Suppressor macrophage (primary cell): ENCODE measurements around the gene UTP11.
"Not testable (repeated sequence)": the region's sequence is repeated elsewhere in the genome, so short reads cannot be mapped to it uniquely, and the experiment has no call there.

Experiments used
- DNase-seq, 4 experiments: peaks; one replicate each; pipeline ENCODE4 v3.0.0-alpha.2; 2020 to 2022
- total RNA-seq, 17 experiments: gene quantifications; one replicate each; lab custom pipeline; 2026; ENCODE audit warnings: mixed read lengths in 6 of 17, inconsistent platforms in 3 of 17; lab: John Stamatoyannopoulos, UW

The UTP11 gene
- total RNA-seq, result 13.0 to 43.9 (median 28.9) reads per million in 17 experiments

GRCh38 chr1:38012363-38013226 is at the start of gene UTP11:
TSS of gene UTP11 (plus strand) at chr1:38012734. CDS start at chr1:38012803, 69 bp downstream.
- DNase-seq, result peak; percentile 97 to 100 (median 98)

GRCh38 chr1:37964106-37964505 is 48.4 kb upstream of the UTP11 start:
- not testable (repeated sequence) for DNase-seq

- DNase-seq, result no peak
Measured at GRCh38 chr1:37965301-37965700, 47.2 kb upstream of the UTP11 start.

- DNase-seq, result not testable (repeated sequence)
Measured at GRCh38 chr1:37973684-37974083, 38.9 kb upstream of the UTP11 start.

GRCh38 chr1:37974567-37974966 is 38.0 kb upstream of the UTP11 start:
- DNase-seq, result no peak

GRCh38 chr1:37975083-37975482 is 37.5 kb upstream of the UTP11 start:
- peak; percentile 40 to 70 (median 50) for DNase-seq

- no peak for DNase-seq
Measured at GRCh38 chr1:37978541-37978940, 34.0 kb upstream of the UTP11 start.

- DNase-seq, result no peak
Measured at GRCh38 chr1:37983546-37983945, 29.0 kb upstream of the UTP11 start.

GRCh38 chr1:37987679-37988078 is 24.9 kb upstream of the UTP11 start:
- no peak for DNase-seq

GRCh38 chr1:37989361-37989930 is 23.1 kb upstream of the UTP11 start:
- peak; percentile 63 to 79 (median 73) for DNase-seq

GRCh38 chr1:37994886-37995566 is 17.5 kb upstream of the UTP11 start:
- peak; percentile 58 to 76 (median 72) for DNase-seq

GRCh38 chr1:37995751-37996345 is 16.7 kb upstream of the UTP11 start:
- DNase-seq, result peak; percentile 52 to 83 (median 62)

- no peak for DNase-seq
Measured at GRCh38 chr1:37997256-37998088, 15.1 kb upstream of the UTP11 start.

GRCh38 chr1:37998089-37998808 is 14.3 kb upstream of the UTP11 start:
- DNase-seq, result no peak

- no peak for DNase-seq
Measured at GRCh38 chr1:37998913-37999429, 13.6 kb upstream of the UTP11 start.

GRCh38 chr1:37999430-38000232 is 12.9 kb upstream of the UTP11 start:
- DNase-seq, result peak; percentile 60 to 81 (median 76)

- DNase-seq, result no peak
Measured at GRCh38 chr1:38000233-38000528, 12.4 kb upstream of the UTP11 start.

- DNase-seq, result peak; percentile 46 to 76 (median 64)
Measured at GRCh38 chr1:38000529-38001455, 11.7 kb upstream of the UTP11 start.
